NCI-H1436 treated with DMSO at 0.1 percent for 48 hours (cell line): ENCODE results near the gene TNFAIP1.

ENCODE experiments used
- DNase-seq: peaks from one replicate; lab custom pipeline; 2025; lab: John Stamatoyannopoulos, UW

The TNFAIP1 gene

GRCh38 chr17:28371245-28372202, 36.0 kb downstream of the TNFAIP1 start, which contains the start of gene SARM1:
Gene SARM1, plus strand, starts transcription at chr17:28371694. Its CDS starts 339 bp downstream, at chr17:28372033.
- DNase-seq, result peak; percentile 85

DNA sequence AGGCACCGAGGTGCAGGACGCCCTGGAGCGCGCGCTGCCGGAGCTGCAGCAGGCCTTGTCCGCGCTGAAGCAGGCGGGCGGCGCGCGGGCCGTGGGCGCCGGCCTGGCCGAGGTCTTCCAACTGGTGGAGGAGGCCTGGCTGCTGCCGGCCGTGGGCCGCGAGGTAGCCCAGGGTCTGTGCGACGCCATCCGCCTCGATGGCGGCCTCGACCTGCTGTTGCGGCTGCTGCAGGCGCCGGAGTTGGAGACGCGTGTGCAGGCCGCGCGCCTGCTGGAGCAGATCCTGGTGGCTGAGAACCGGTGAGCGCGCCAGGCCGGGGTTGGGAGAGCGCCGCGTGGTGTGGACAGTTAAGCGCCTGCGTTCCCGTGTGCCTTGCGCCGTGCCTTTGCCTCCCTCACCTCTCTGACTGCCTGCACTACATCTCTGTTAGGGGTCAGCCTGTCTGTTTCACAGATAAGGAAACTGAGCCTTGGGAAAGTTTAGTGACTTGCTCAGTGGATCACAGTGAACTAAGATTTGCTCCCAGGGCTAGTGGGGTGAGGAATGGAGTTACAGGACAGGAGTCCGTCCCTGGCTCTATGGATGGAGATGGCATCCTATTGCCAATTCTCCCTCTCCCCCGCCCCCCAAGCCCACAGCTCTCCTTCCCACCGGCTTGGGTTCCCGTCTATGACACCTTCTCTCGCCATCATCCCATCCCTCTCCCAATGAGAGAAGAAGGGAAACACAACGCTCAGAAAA, 36.8 kb downstream of the TNFAIP1 start:
- no peak for DNase-seq

DNA sequence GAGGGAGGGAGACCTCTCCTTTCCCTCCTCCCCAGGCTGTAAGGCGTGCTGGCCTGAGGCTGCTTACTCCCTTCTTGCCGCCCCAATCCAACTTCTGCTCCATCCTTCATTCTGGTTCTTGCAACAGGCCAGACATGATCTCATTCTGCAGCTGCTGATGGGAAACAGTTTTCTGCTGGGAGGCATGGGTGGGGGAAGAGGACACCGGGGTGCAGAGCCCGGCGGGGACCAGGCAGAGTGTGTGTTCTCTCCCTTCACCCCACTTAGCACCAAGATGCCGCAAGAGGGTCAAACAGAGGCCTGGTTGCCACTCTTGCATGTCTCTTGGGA, 37.3 kb downstream of the TNFAIP1 start:
- DNase-seq, result no peak

- no peak for DNase-seq
These were observed 44.5 kb downstream of the TNFAIP1 start for GRCh38 chr17:28379814-28380801.

- no peak for DNase-seq
These were observed 45.7 kb downstream of the TNFAIP1 start for GRCh38 chr17:28381141-28381825.

DNA sequence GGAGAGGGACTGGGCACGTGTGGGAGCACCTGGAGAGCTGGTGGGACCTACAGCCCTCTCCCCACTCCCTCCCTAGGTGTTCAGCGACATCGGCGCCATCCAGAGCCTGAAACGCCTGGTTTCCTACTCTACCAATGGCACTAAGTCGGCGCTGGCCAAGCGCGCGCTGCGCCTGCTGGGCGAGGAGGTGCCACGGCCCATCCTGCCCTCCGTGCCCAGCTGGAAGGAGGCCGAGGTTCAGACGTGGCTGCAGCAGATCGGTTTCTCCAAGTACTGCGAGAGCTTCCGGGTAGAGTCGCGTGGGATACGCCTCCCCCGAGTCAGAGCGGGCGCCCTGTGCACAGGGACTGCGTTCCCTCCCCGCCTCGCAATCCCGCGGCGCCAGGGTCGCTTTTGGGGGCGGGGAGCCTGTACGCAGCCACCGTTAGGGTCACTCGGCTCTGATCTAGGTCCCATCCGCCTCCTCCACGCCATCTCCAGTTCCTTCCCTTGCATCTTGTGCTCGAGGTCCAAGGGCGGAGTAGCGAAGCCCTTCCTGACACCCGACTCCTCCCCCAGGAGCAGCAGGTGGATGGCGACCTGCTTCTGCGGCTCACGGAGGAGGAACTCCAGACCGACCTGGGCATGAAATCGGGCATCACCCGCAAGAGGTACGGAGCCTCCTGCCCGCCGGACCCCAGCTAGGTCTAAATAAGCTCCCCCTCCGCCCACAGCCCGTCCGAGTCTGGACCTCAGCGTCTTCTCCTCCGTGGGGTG, 48.9 kb downstream of the TNFAIP1 start:
- no peak for DNase-seq

- no peak for DNase-seq
These were observed 49.5 kb downstream of the TNFAIP1 start for GRCh38 chr17:28385037-28385400.

DNA sequence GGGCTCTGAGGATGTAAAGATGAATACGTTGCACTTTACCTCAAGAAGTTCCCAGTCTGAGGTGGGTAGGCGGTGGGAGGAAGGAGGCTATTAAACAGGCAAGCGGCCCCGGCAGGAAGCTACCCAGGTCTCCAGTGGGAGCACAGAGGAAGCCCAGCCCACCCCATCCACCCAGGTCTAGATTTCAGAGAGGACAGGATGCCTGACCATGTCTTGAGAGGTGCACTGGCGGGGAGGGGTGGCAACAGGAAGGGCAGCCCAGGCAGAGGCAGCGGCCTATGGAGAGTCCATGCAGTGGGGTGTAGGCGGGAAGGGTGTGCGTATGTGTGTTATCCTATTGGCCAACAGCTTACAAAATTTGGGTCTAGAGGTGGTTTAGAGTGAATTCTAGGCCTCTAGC, 49.8 kb downstream of the TNFAIP1 start:
- no peak for DNase-seq

GRCh38 chr17:28386391-28386790, 50.8 kb downstream of the TNFAIP1 start:
- no peak for DNase-seq

DNA sequence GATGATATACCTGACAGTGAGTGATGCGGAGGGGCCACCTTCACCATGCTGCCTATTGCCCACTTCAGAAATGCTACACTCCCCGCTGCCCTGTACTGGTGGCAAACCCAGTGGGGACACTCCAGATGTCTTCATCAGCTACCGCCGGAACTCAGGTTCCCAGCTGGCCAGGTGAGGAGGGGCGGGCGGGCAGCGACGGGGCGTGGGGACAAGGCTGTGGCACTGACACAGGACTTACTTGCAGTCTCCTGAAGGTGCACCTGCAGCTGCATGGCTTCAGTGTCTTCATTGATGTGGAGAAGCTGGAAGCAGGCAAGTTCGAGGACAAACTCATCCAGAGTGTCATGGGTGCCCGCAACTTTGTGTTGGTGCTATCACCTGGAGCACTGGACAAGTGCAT, 52.5 kb downstream of the TNFAIP1 start:
- DNase-seq, result no peak

DNA sequence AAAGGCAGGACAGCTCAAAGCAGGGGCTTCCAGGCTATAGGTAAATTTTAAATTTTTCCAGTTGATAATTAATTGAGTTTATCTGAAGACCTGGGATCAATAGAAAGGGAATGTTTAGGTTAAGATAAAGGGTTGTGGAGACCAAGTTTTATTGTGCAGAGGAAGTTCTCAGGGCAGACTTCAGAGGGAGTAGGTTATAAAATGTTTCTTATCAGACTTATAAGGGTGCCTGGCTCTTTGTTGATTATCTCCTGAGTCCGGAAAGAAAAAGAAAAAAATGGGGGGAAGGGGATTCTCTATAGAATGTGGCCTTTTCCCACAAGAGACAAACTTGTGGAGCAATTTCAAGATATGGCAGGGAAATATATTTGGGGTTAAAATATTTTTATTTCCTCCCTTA, 54.6 kb downstream of the TNFAIP1 start:
- no peak for DNase-seq

- no peak for DNase-seq
These were observed 55.0 kb downstream of the TNFAIP1 start for GRCh38 chr17:28390563-28390962.

- DNase-seq, result no peak
These were observed 55.4 kb downstream of the TNFAIP1 start for GRCh38 chr17:28390984-28391383.

DNA sequence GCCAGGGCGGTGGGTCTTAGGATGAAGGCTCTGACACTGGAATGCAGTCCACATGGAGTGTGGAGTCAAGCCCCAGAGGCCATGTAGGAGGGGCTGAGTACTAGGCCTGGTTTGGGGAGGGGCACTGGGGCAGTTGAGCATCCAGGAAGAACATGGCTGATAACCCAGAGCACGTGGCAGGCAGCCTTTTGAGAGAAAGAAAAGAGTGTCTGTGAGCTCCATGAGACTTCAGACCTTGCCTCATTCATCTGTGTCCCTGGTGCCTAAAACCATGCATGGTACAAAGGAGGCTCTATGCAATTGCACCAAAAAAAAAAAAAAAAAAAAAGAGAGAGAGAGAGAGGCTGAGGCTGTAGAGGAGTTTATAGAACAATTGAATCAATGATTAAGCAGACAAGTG, 55.8 kb downstream of the TNFAIP1 start:
- no peak for DNase-seq

GRCh38 chr17:28392491-28392890, 56.9 kb downstream of the TNFAIP1 start:
- DNase-seq, result no peak

GRCh38 chr17:28394337-28395116, 59.0 kb downstream of the TNFAIP1 start:
- DNase-seq, result no peak

- no peak for DNase-seq
These were observed 59.9 kb downstream of the TNFAIP1 start for GRCh38 chr17:28395426-28395825.

GRCh38 chr17:28395968-28396367, 60.4 kb downstream of the TNFAIP1 start:
- no peak for DNase-seq
